ENCODE measurements around the gene CCDC33. TPM values are rescaled to one million over a fixed set of nuclear protein-coding genes. Genes with fewer than 3 reads are reported as not detected.
"Not testable (repeated sequence)": the region's sequence is repeated elsewhere in the genome, so short reads cannot be mapped to it uniquely, and the experiment has no call there.

The CCDC33 gene
- total RNA-seq, 1 donor from 2014 or later: 0.51 TPM

DNA sequence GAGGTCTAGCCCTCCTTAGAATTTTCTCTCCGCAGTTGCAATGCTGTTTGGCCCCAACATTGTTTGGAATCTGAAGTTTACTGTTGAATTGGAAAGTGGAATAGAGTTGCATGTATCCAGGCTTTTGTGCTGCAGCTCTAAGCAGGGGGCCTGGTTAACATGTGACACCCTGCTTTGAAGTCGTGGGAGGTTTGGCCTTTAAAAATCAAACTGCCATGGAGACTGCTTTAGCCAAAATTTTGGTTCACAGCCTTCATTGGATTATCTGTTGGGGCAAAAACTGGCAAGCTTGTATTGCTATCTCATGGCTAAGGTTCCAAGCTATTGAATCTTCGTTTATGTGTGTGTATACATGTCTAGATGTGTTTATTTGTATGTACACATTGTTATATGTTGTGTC lies 115.5 kb downstream of the CCDC33 start:
- Mint-ChIP-seq H3K27me3 (ENCODE audit: unreplicated experiment) (peaks cover 3% of the 10 kb centered on the region), H3K36me3 (ENCODE audit: low read depth, unreplicated experiment) (peaks cover 6% of the 10 kb centered on the region), H3K9me3 (ENCODE audit: unreplicated experiment) (peaks cover 11% of the 10 kb centered on the region), H3K27ac (ENCODE audit: unreplicated experiment) (no peak overlapping the region), H3K4me1 (ENCODE audit: unreplicated experiment) (no peaks in the 10 kb centered on the region), H3K4me3 (ENCODE audit: unreplicated experiment) (no peak overlapping the region)
- no peak for DNase-seq (ENCODE audit: low spot score)
- TF ChIP-seq, protein P1, sequence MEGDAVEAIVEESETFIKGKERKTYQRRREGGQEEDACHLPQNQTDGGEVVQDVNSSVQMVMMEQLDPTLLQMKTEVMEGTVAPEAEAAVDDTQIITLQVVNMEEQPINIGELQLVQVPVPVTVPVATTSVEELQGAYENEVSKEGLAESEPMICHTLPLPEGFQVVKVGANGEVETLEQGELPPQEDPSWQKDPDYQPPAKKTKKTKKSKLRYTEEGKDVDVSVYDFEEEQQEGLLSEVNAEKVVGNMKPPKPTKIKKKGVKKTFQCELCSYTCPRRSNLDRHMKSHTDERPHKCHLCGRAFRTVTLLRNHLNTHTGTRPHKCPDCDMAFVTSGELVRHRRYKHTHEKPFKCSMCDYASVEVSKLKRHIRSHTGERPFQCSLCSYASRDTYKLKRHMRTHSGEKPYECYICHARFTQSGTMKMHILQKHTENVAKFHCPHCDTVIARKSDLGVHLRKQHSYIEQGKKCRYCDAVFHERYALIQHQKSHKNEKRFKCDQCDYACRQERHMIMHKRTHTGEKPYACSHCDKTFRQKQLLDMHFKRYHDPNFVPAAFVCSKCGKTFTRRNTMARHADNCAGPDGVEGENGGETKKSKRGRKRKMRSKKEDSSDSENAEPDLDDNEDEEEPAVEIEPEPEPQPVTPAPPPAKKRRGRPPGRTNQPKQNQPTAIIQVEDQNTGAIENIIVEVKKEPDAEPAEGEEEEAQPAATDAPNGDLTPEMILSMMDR (IDR thresholded peaks at IDR 0.05; ENCODE audit: unreplicated experiment): no peak

- peaks cover 6% of the 10 kb centered on the region for H3K36me3 Mint-ChIP-seq (ENCODE audit: low read depth, unreplicated experiment)
- H3K9me3 Mint-ChIP-seq (ENCODE audit: unreplicated experiment): peaks cover 11% of the 10 kb centered on the region
- no peak for DNase-seq (ENCODE audit: low spot score)
- H3K27me3 Mint-ChIP-seq (ENCODE audit: unreplicated experiment): peaks cover 3% of the 10 kb centered on the region
- no peak overlapping the region for H3K27ac Mint-ChIP-seq (ENCODE audit: unreplicated experiment)
- no peaks in the 10 kb centered on the region for H3K4me1 Mint-ChIP-seq (ENCODE audit: unreplicated experiment)
- H3K4me3 Mint-ChIP-seq (ENCODE audit: unreplicated experiment): no peak overlapping the region
- TF ChIP-seq, protein P1 (IDR thresholded peaks at IDR 0.05; ENCODE audit: unreplicated experiment): no peak
Observed at GRCh38 chr15:74352393-74352910, 116.3 kb downstream of the CCDC33 start.

GRCh38 chr15:74353992-74354391 lies 117.9 kb downstream of the CCDC33 start:
- H3K27ac Mint-ChIP-seq (ENCODE audit: unreplicated experiment); H3K4me1 Mint-ChIP-seq (ENCODE audit: unreplicated experiment); H3K4me3 Mint-ChIP-seq (ENCODE audit: unreplicated experiment); DNase-seq (ENCODE audit: low spot score); H3K27me3 Mint-ChIP-seq (ENCODE audit: unreplicated experiment); H3K36me3 Mint-ChIP-seq (ENCODE audit: low read depth, unreplicated experiment): not testable (repeated sequence)
- H3K9me3 Mint-ChIP-seq (ENCODE audit: unreplicated experiment): peaks cover 11% of the 10 kb centered on the region

DNA sequence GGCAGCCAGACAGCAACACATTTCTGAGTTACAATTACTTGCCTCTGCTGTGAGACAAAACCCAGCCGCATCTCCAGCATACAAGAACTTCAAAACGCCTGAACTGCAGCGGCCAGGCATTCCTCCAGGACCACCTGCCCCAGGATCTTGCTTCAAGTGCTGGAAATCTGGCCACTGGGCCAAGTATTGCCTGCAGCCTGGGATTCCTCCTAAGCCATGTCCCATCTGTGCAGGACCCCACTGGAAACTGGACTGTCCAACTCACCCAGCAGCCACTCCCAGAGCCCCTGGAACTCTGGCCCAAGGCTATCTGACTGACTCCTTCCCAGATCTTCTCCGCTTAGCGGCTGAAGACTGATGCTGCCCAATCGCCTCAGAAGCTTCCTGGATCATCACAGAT lies 119.9 kb downstream of the CCDC33 start:
- peaks cover 11% of the 10 kb centered on the region for H3K9me3 Mint-ChIP-seq (ENCODE audit: unreplicated experiment)
- H3K36me3 Mint-ChIP-seq (ENCODE audit: low read depth, unreplicated experiment); H3K4me3 Mint-ChIP-seq (ENCODE audit: unreplicated experiment); H3K27ac Mint-ChIP-seq (ENCODE audit: unreplicated experiment); H3K27me3 Mint-ChIP-seq (ENCODE audit: unreplicated experiment); DNase-seq (ENCODE audit: low spot score); H3K4me1 Mint-ChIP-seq (ENCODE audit: unreplicated experiment): not testable (repeated sequence)

GRCh38 chr15:74357514-74357913 lies 121.4 kb downstream of the CCDC33 start:
- DNase-seq (ENCODE audit: low spot score); H3K4me3 Mint-ChIP-seq (ENCODE audit: unreplicated experiment); H3K27ac Mint-ChIP-seq (ENCODE audit: unreplicated experiment); H3K4me1 Mint-ChIP-seq (ENCODE audit: unreplicated experiment); H3K36me3 Mint-ChIP-seq (ENCODE audit: low read depth, unreplicated experiment); H3K27me3 Mint-ChIP-seq (ENCODE audit: unreplicated experiment): not testable (repeated sequence)
- H3K9me3 Mint-ChIP-seq (ENCODE audit: unreplicated experiment): peaks cover 11% of the 10 kb centered on the region

DNA sequence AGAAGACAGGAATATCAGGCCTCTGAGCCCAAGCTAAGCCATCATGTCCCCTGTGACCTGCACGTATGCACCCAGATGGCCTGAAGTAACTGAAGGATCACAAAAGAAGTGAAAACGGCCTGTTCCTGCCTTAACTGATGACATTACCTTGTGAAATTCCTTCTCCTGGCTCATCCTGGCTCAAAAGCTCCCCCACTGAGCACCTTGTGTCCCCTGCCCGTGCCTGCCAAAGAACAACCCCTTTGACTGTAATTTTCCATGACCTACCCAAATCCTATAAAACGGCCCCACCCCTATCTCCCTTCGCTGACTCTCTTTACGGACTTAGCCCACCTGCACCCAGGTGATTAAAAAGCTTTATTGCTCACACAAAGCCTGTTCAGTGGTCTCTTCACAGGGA lies 123.2 kb downstream of the CCDC33 start:
- H3K27me3 Mint-ChIP-seq (ENCODE audit: unreplicated experiment); H3K36me3 Mint-ChIP-seq (ENCODE audit: low read depth, unreplicated experiment); H3K4me3 Mint-ChIP-seq (ENCODE audit: unreplicated experiment); DNase-seq (ENCODE audit: low spot score); H3K27ac Mint-ChIP-seq (ENCODE audit: unreplicated experiment); H3K4me1 Mint-ChIP-seq (ENCODE audit: unreplicated experiment): not testable (repeated sequence)
- H3K9me3 Mint-ChIP-seq (ENCODE audit: unreplicated experiment): peaks cover 11% of the 10 kb centered on the region

DNA sequence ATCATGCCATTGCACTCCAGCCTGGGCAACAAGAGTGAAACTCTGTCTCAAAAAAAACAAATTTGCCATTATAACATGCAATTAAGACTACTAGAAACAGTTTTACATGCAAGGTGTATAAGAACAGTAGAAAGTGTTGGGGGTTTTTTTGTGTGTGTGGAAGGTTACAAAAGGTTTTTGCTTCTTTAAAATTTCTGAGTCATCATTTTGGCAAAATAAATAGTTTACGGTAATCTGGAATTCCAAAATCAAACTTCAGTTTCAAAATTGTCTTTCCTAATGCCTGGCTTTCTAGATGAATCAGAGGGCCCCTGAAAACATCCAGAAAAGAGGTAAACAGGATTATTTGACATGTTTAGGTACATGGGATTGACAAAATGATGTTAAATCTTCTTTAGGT lies 124.7 kb downstream of the CCDC33 start:
- not testable (repeated sequence) for DNase-seq (ENCODE audit: low spot score); H3K27ac Mint-ChIP-seq (ENCODE audit: unreplicated experiment); H3K27me3 Mint-ChIP-seq (ENCODE audit: unreplicated experiment); H3K9me3 Mint-ChIP-seq (ENCODE audit: unreplicated experiment); H3K36me3 Mint-ChIP-seq (ENCODE audit: low read depth, unreplicated experiment); H3K4me3 Mint-ChIP-seq (ENCODE audit: unreplicated experiment)
- H3K4me1 Mint-ChIP-seq (ENCODE audit: unreplicated experiment): peaks cover 12% of the 10 kb centered on the region
